Mesendoderm (in vitro differentiated cells): ENCODE measurements around the gene MFAP2.

ENCODE experiments used
- DNase-seq: peaks from one replicate; pipeline ENCODE4 v3.0.0; 2013
- H2AK5ac ChIP-seq: 2 replicates; pipeline ENCODE4 v1.6.1; 2013; ENCODE audit warnings: low read length, inconsistent platforms
- H2BK120ac ChIP-seq: 2 replicates; pipeline ENCODE4 v1.6.1; 2013; ENCODE audit warnings: low read depth, mild to moderate bottlenecking, low read length, moderate library complexity, mixed read lengths
- H2BK15ac ChIP-seq: replicated peaks from 2 replicates; pipeline ENCODE4 v1.6.1; 2013; ENCODE audit warnings: low read depth, mild to moderate bottlenecking, moderate library complexity
- H2BK5ac ChIP-seq: 2 replicates; pipeline ENCODE4 v1.6.1; 2013; ENCODE audit warnings: low read length, inconsistent platforms
- H3K18ac ChIP-seq: 2 replicates; pipeline ENCODE4 v1.6.1; 2013; ENCODE audit warnings: mild to moderate bottlenecking, low read length, mixed read lengths
- H3K23ac ChIP-seq: one replicate; pipeline ENCODE4 v1.6.1; 2013; ENCODE audit warnings: low read length
- H3K27ac ChIP-seq: 2 replicates; pipeline ENCODE4 v1.5.1; 2013; ENCODE audit warnings: low read depth, mild to moderate bottlenecking, inconsistent platforms, low read length, moderate library complexity
- H3K27me3 ChIP-seq: 2 replicates; pipeline ENCODE4 v1.6.1; 2013; ENCODE audit warnings: low read length, control low read depth, mild to moderate bottlenecking, inconsistent platforms; ENCODE audit not compliant: insufficient read depth, poor library complexity
- H3K36me3 ChIP-seq: 2 replicates; pipeline ENCODE4 v1.6.1; 2013; ENCODE audit warnings: low read length, inconsistent platforms; ENCODE audit not compliant: control insufficient read depth, insufficient read depth
- H3K4ac ChIP-seq: one replicate; pipeline ENCODE4 v1.6.1; 2013; ENCODE audit warnings: low read depth, mild to moderate bottlenecking, low read length, moderate library complexity
- H3K4me1 ChIP-seq: 2 replicates; pipeline ENCODE4 v1.6.1; 2013; ENCODE audit warnings: low read depth, low read length, inconsistent platforms; ENCODE audit not compliant: control insufficient read depth
- H3K4me2 ChIP-seq: 2 replicates; pipeline ENCODE4 v1.6.1; 2013; ENCODE audit warnings: low read length
- H3K4me3 ChIP-seq: 2 replicates; pipeline ENCODE4 v1.5.1; 2013; ENCODE audit warnings: mild to moderate bottlenecking, low read length
- H3K56ac ChIP-seq: one replicate; pipeline ENCODE4 v1.6.1; 2013; ENCODE audit warnings: low read length
- H3K79me1 ChIP-seq: 2 replicates; pipeline ENCODE4 v1.6.1; 2013; ENCODE audit warnings: low read length, inconsistent platforms
- H3K79me2 ChIP-seq: 2 replicates; pipeline ENCODE4 v1.6.1; 2013; ENCODE audit warnings: mild to moderate bottlenecking, low read length; ENCODE audit not compliant: control insufficient read depth, insufficient read depth
- H3K9ac ChIP-seq: 2 replicates; pipeline ENCODE4 v1.6.1; 2013; ENCODE audit warnings: low read length, inconsistent platforms
- H4K5ac ChIP-seq: one replicate; pipeline ENCODE4 v1.6.1; 2013; ENCODE audit warnings: low read length
- H4K8ac ChIP-seq: one replicate; pipeline ENCODE4 v1.6.1; 2013; ENCODE audit warnings: low read depth, mild to moderate bottlenecking, control low read depth, low read length, moderate library complexity
- WGBS: extraction: QIAGEN DNeasy Blood & Tissue Kit; methylation state at CpG from one replicate; pipeline ENCODE4 v1.1.7; 2013; ENCODE audit warnings: low lambda C conversion rate, missing lambda C conversion rate; ENCODE audit not compliant: insufficient coverage; ENCODE audit errors: extremely low coverage; 5-methylcytosine and 5-hydroxymethylcytosine counted together

Gene MFAP2

GRCh38 chr1:16983649-16984048, 3.2 kb upstream of the MFAP2 start:
- Histone ChIP-seq H3K27ac (no peak overlapping the region), H3K23ac (no peak overlapping the region), H2BK120ac (no peak overlapping the region), H3K36me3 (no peaks in the 10 kb centered on the region), H2AK5ac (no peak overlapping the region), H3K4ac (no peak overlapping the region), H3K4me3 (no peak overlapping the region), H3K79me2 (peaks cover 7% of the 10 kb centered on the region), H3K9ac (no peak overlapping the region), H2BK15ac (no peak overlapping the region), H3K4me1 (peaks cover 2% of the 10 kb centered on the region), H3K79me1 (peaks cover 5% of the 10 kb centered on the region), H4K5ac (no peak overlapping the region), H4K8ac (no peak overlapping the region), H3K4me2 (no peak overlapping the region), H2BK5ac (no peak overlapping the region), H3K56ac (no peak overlapping the region), H3K18ac (no peak overlapping the region), H3K27me3 (no peaks in the 10 kb centered on the region)
- no peak for DNase-seq
- no CpG with 5 or more reads among the region's 4 CpGs for WGBS

- Histone ChIP-seq H3K79me1 (peaks cover 8% of the 10 kb centered on the region), H3K4me2 (no peak overlapping the region), H3K23ac (no peak overlapping the region), H3K27me3 (no peaks in the 10 kb centered on the region), H2BK5ac (no peak overlapping the region), H2BK15ac (no peak overlapping the region), H4K8ac (no peak overlapping the region), H3K36me3 (no peaks in the 10 kb centered on the region), H3K79me2 (peaks cover 10% of the 10 kb centered on the region), H3K4ac (no peak overlapping the region), H3K4me1 (peaks cover 2% of the 10 kb centered on the region), H3K56ac (no peak overlapping the region), H4K5ac (no peak overlapping the region), H2BK120ac (no peak overlapping the region), H3K9ac (peak overlapping the region; percentile 8), H2AK5ac (no peak overlapping the region), H3K18ac (no peak overlapping the region), H3K27ac (no peak overlapping the region), H3K4me3 (no peak overlapping the region)
- WGBS = no CpG with 5 or more reads among the region's 11 CpGs
- no peak for DNase-seq
These were observed 2.5 kb upstream of the MFAP2 start for GRCh38 chr1:16982902-16983301.

GRCh38 chr1:16981269-16981849, 939 bp upstream of the MFAP2 start:
- no peaks in the 10 kb centered on the region for H3K27me3 ChIP-seq
- H4K5ac ChIP-seq = no peak overlapping the region
- H2BK5ac ChIP-seq = no peak overlapping the region
- H2BK15ac ChIP-seq = no peak overlapping the region
- peaks cover 9% of the 10 kb centered on the region for H3K79me1 ChIP-seq
- peaks cover 10% of the 10 kb centered on the region for H3K79me2 ChIP-seq
- no peak overlapping the region for H3K23ac ChIP-seq
- H4K8ac ChIP-seq = no peak overlapping the region
- DNase-seq = no peak
- no peak overlapping the region for H3K9ac ChIP-seq
- H3K4me2 ChIP-seq = no peak overlapping the region
- no CpG with 5 or more reads among the region's 10 CpGs for WGBS
- peaks cover 2% of the 10 kb centered on the region for H3K4me1 ChIP-seq
- H3K18ac ChIP-seq = no peak overlapping the region
- H3K4ac ChIP-seq = no peak overlapping the region
- no peak overlapping the region for H3K56ac ChIP-seq
- no peak overlapping the region for H2BK120ac ChIP-seq
- H2AK5ac ChIP-seq = no peak overlapping the region
- no peaks in the 10 kb centered on the region for H3K36me3 ChIP-seq
- no peak overlapping the region for H3K27ac ChIP-seq
- no peak overlapping the region for H3K4me3 ChIP-seq

GRCh38 chr1:16979475-16980327, 719 bp downstream of the MFAP2 start:
- Histone ChIP-seq H4K5ac (no peak overlapping the region), H3K27ac (no peak overlapping the region), H3K9ac (peak overlapping the region; percentile 90), H2BK120ac (no peak overlapping the region), H3K23ac (no peak overlapping the region), H3K79me2 (peaks cover 10% of the 10 kb centered on the region), H3K36me3 (no peaks in the 10 kb centered on the region), H3K27me3 (no peaks in the 10 kb centered on the region), H3K18ac (peak overlapping the region; percentile 11), H2BK15ac (no peak overlapping the region), H3K4ac (peak overlapping the region; percentile 95), H3K4me1 (peaks cover 2% of the 10 kb centered on the region), H4K8ac (peak overlapping the region; percentile 16), H3K56ac (peak overlapping the region; percentile 92), H2BK5ac (no peak overlapping the region), H3K4me2 (peak overlapping the region; percentile 79), H3K4me3 (peak overlapping the region; percentile 95), H2AK5ac (no peak overlapping the region), H3K79me1 (peaks cover 10% of the 10 kb centered on the region)
- no CpG with 5 or more reads among the region's 44 CpGs for WGBS
- DNase-seq = peak; percentile 48

- Histone ChIP-seq H3K4me2 (peak overlapping the region; percentile 79), H3K18ac (peak overlapping the region; percentile 11), H3K9ac (peak overlapping the region; percentile 90), H3K79me1 (peaks cover 10% of the 10 kb centered on the region), H3K27me3 (no peaks in the 10 kb centered on the region), H3K36me3 (no peaks in the 10 kb centered on the region), H3K27ac (no peak overlapping the region), H3K23ac (no peak overlapping the region), H3K4me3 (no peak overlapping the region), H3K4me1 (peaks cover 2% of the 10 kb centered on the region), H4K8ac (no peak overlapping the region), H3K56ac (peak overlapping the region; percentile 92), H3K4ac (no peak overlapping the region), H2BK5ac (no peak overlapping the region), H2BK120ac (no peak overlapping the region), H4K5ac (no peak overlapping the region), H3K79me2 (peaks cover 10% of the 10 kb centered on the region), H2BK15ac (no peak overlapping the region), H2AK5ac (no peak overlapping the region)
- DNase-seq = no peak
- no CpG with 5 or more reads among the region's 20 CpGs for WGBS
These were observed 1.6 kb downstream of the MFAP2 start for GRCh38 chr1:16978567-16979474.
